HCT116 (cell line): ENCODE data around the gene NDUFS3. TPM values are rescaled to one million over a fixed set of nuclear protein-coding genes. Genes with fewer than 3 reads are reported as not detected.

Experiments used
- ATAC-seq: fragments of 200-7000 bp; cut with Tn5 transposase; 2 replicates; pipeline ENCODE4 v1.9.1; 2020; ENCODE audit warnings: mild to moderate bottlenecking, moderate library complexity
- BruUV-seq: library from RNA; stranded (reverse); fragments of 400-500 nt; replicated peaks from 2 replicates; lab custom pipeline; 2021; lab: Mats Ljungman, UMichigan
- CTCF ChIA-PET: fragments of 300-600 bp; sonication (Branson Sonifier 250); formaldehyde crosslinking; loops from one replicate; lab custom pipeline; 2021; ENCODE audit warnings: antibody characterized with exemption; lab: Charles Lee
- POLR2A ChIA-PET: fragments of 300-600, 350-600 bp; sonication (Branson Sonifier 250); formaldehyde crosslinking; loops from one replicate; lab custom pipeline; 2021; ENCODE audit warnings: antibody characterized with exemption; lab: Charles Lee
- RAD21 ChIA-PET, 2 experiments: fragments of 300-600 bp; sonication (Branson Sonifier 250); formaldehyde crosslinking; loops; one replicate each; lab custom pipeline; 2023; ENCODE audit warnings: low total read pairs in 2 of 2; ENCODE audit not compliant: uncharacterized antibody in 2 of 2, unreplicated experiment in 2 of 2, low non-redundant PET in 1 of 2; lab: Charles Lee
- DNase-seq: peaks from one replicate; pipeline ENCODE4 v3.0.0-alpha.2; 2010; ENCODE audit warnings: low read depth, low spot score
- H2AFZ ChIP-seq: fragments of 200-600 bp; shearing (Covaris generic), sonication (generic); 2 replicates; pipeline ENCODE4 v1.6.1; 2017; ENCODE audit warnings: low read depth, mixed run types, mixed read lengths, antibody characterized with exemption, low read length; ENCODE audit not compliant: poor library complexity, severe bottlenecking
- H3K27ac ChIP-seq: 2 replicates; pipeline ENCODE4 v1.5.1; 2012; ENCODE audit warnings: low read depth, low read length
- H3K27me3 ChIP-seq: fragments of 200-600 bp; sonication (generic); 2 replicates; pipeline ENCODE4 v1.6.1; 2016; ENCODE audit warnings: mixed run types, low read length, mixed read lengths; ENCODE audit not compliant: insufficient read depth
- H3K36me3 ChIP-seq, 2 experiments: fragments of 200-500 bp in 1 of 2; fragments of 200-600 bp in 1 of 2; sonication (Bioruptor generic) in 1 of 2; sonication (generic) in 1 of 2; 2 replicates each; pipeline versions ENCODE4 v1.5.1 to v1.6.1; 2014 to 2016; ENCODE audit warnings: low read length in 2 of 2, inconsistent platforms in 1 of 2, mixed read lengths in 1 of 2, mixed run types in 1 of 2; ENCODE audit not compliant: insufficient read depth in 2 of 2, control insufficient read depth in 1 of 2
- H3K4me1 ChIP-seq, 2 experiments: fragments of 200-600 bp in 1 of 2; sonication (generic) in 1 of 2; 2 replicates each; pipeline versions ENCODE4 v1.5.1 to v1.6.1; 2012 to 2017; ENCODE audit warnings: low read length in 2 of 2, inconsistent platforms in 1 of 2, mild to moderate bottlenecking in 1 of 2, mixed read lengths in 1 of 2, mixed run types in 1 of 2, moderate library complexity in 1 of 2; ENCODE audit not compliant: insufficient read depth in 2 of 2, control insufficient read depth in 1 of 2
- H3K4me2 ChIP-seq: fragments of 200-600 bp; sonication (generic); 2 replicates; pipeline ENCODE4 v1.6.1; 2017; ENCODE audit warnings: mixed run types, low read length, mixed read lengths
- H3K4me3 ChIP-seq, 2 experiments: fragments of 200-600 bp in 1 of 2; sonication (generic) in 1 of 2; replicated peaks in 1 of 2; 2 replicates each; pipeline ENCODE4 v1.5.1; 2011 to 2016; ENCODE audit warnings: low read length in 2 of 2, control low read depth in 1 of 2, low read depth in 1 of 2, mild to moderate bottlenecking in 1 of 2, mixed read lengths in 1 of 2, mixed run types in 1 of 2
- H3K79me2 ChIP-seq: fragments of 200-600 bp; sonication (generic); 2 replicates; pipeline ENCODE4 v1.6.1; 2017; ENCODE audit warnings: mild to moderate bottlenecking, mixed run types, low read length, moderate library complexity, mixed read lengths; ENCODE audit not compliant: insufficient read depth
- H3K9ac ChIP-seq: fragments of 200-600 bp; sonication (generic); 2 replicates; pipeline ENCODE4 v1.6.1; 2016; ENCODE audit warnings: low read length, mixed read lengths
- H3K9me2 ChIP-seq: fragments of 200-600 bp; sonication (generic), shearing (Covaris generic); 2 replicates; pipeline ENCODE4 v1.6.1; 2017; ENCODE audit warnings: mixed run types, mild to moderate bottlenecking, moderate library complexity; ENCODE audit not compliant: insufficient read depth
- H3K9me3 ChIP-seq, 2 experiments: fragments of 200-500 bp in 1 of 2; fragments of 200-600 bp in 1 of 2; sonication (Bioruptor generic) in 1 of 2; sonication (generic) in 1 of 2; 2 replicates each; pipeline ENCODE4 v1.6.1; 2014 to 2017; ENCODE audit warnings: low read length in 2 of 2, mixed read lengths in 2 of 2, inconsistent platforms in 1 of 2, low read depth in 1 of 2, mild to moderate bottlenecking in 1 of 2, mixed run types in 1 of 2, moderate library complexity in 1 of 2; ENCODE audit not compliant: control insufficient read depth in 1 of 2, insufficient read depth in 1 of 2
- H4K20me1 ChIP-seq: fragments of 200-600 bp; sonication (generic), shearing (Covaris generic); 2 replicates; pipeline ENCODE4 v1.6.1; 2017; ENCODE audit warnings: mixed run types, mild to moderate bottlenecking, moderate library complexity; ENCODE audit not compliant: insufficient read depth
- CBX3 ChIP-seq: IDR thresholded peaks from 2 replicates; pipeline ENCODE4 v1.6.1; 2012; ENCODE audit warnings: low read depth
- EGR1 ChIP-seq: IDR thresholded peaks from 2 replicates; pipeline ENCODE4 v1.6.1; 2012; ENCODE audit warnings: low read depth
- EZH2phosphoT487 ChIP-seq: fragments of 200-600 bp; IDR thresholded peaks from 2 replicates; pipeline ENCODE4 v1.6.1; 2018; ENCODE audit warnings: antibody characterized with exemption, borderline replicate concordance
- SRF ChIP-seq: IDR thresholded peaks from 2 replicates; pipeline ENCODE4 v1.6.1; 2012; ENCODE audit warnings: low read depth
- YY1 ChIP-seq: IDR thresholded peaks from 2 replicates; pipeline ENCODE4 v1.6.1; 2011; ENCODE audit warnings: low read length, low read depth, moderate library complexity, mild to moderate bottlenecking; ENCODE audit not compliant: insufficient replicate concordance; ENCODE audit errors: extremely low read depth
- ZNF274 ChIP-seq: fragments of 200-500 bp; sonication (Bioruptor generic); IDR thresholded peaks from 2 replicates; pipeline ENCODE4 v1.6.1; 2014; ENCODE audit warnings: mild to moderate bottlenecking, low read depth, low read length, inconsistent platforms
- intact Hi-C: fragments of 100-400 bp; cut with micrococcal nuclease; formaldehyde crosslinking; loops from 2 replicates; pipeline ENCODE4 v1.10.0; 2022
- total RNA-seq: library from RNA; stranded (reverse); gene quantifications from one replicate; pipeline ENCODE4 v1.2.1, GENCODE V29; 2021; ENCODE audit not compliant: unreplicated experiment
- TF ChIP-seq, protein P1 (sequence below): IDR thresholded peaks from 2 replicates; pipeline ENCODE4 v1.6.1; 2011; ENCODE audit warnings: mild to moderate bottlenecking, low read length, moderate library complexity; ENCODE audit not compliant: insufficient replicate concordance; ENCODE audit errors: extremely low read depth
- TF ChIP-seq, protein P2 (sequence below), 3 experiments: fragments of 200-600 bp in 1 of 3; sonication (generic) in 1 of 3; IDR thresholded peaks in 2 of 3; conservative IDR thresholded peaks in 1 of 3; 2 replicates each; pipeline ENCODE4 v1.5.1; 2012 to 2017; ENCODE audit warnings: low read depth in 2 of 3, low read length in 2 of 3, antibody characterized with exemption in 1 of 3, borderline replicate concordance in 1 of 3, control low read depth in 1 of 3, mild to moderate bottlenecking in 1 of 3, mixed read lengths in 1 of 3, mixed run types in 1 of 3, moderate library complexity in 1 of 3; ENCODE audit not compliant: insufficient read depth in 1 of 3
- TF ChIP-seq, protein P3 (sequence below): IDR thresholded peaks from 2 replicates; pipeline ENCODE4 v1.6.1; 2012
- TF ChIP-seq, protein P4 (sequence below): IDR thresholded peaks from 2 replicates; pipeline ENCODE4 v1.6.1; 2012; ENCODE audit warnings: low read depth

NDUFS3 gene
- total RNA-seq, 1 experiment from 2014 or later: 134 TPM

DNA sequence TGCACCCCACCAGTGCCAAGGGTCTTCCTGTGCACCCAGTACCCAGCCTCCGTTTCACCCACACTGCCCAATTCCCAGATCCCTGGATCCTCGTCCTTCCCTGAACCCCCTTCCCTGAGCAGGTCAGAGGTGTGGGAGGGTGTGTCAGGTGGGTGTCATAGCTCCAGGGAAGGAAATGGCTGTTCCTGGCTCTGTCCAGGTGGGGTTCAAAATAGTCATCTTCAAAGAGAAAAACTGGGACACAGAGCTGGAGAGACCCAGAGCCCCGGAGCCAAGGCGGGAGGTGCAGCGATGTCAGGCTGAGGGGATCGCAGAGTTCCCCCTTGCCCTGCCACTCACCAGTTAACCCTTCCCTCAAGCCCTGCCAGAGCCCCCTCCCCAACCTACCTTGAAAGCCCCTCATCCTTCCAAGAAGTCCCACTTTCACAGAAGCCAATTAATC lies 14.6 kb downstream of the NDUFS3 start:
- Histone ChIP-seq H4K20me1 (no peaks in the 10 kb centered on the region), H3K9me2 (no peaks in the 10 kb centered on the region), H3K4me3 (no peak overlapping the region), H3K4me1 (no peaks in the 10 kb centered on the region), H3K27ac (no peak overlapping the region), H3K9me3 (no peaks in the 10 kb centered on the region), H3K79me2 (no peaks in the 10 kb centered on the region), H2AFZ (no peak overlapping the region), H3K27me3 (peaks cover 6% of the 10 kb centered on the region; the same call in 1 of the 2 replicates), H3K4me2 (no peak overlapping the region), H3K36me3 (no peaks in the 10 kb centered on the region), H3K9ac (no peak overlapping the region)
- DNase-seq (no peak), ATAC-seq (no peak)
- intact Hi-C loops: no loop called here
- RAD21 ChIA-PET: no interaction called here
- no TSS peak for BruUV-seq
- TF ChIP-seq, protein P1, sequence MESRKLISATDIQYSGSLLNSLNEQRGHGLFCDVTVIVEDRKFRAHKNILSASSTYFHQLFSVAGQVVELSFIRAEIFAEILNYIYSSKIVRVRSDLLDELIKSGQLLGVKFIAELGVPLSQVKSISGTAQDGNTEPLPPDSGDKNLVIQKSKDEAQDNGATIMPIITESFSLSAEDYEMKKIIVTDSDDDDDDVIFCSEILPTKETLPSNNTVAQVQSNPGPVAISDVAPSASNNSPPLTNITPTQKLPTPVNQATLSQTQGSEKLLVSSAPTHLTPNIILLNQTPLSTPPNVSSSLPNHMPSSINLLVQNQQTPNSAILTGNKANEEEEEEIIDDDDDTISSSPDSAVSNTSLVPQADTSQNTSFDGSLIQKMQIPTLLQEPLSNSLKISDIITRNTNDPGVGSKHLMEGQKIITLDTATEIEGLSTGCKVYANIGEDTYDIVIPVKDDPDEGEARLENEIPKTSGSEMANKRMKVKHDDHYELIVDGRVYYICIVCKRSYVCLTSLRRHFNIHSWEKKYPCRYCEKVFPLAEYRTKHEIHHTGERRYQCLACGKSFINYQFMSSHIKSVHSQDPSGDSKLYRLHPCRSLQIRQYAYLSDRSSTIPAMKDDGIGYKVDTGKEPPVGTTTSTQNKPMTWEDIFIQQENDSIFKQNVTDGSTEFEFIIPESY: no peak
- TF ChIP-seq, protein P2, sequence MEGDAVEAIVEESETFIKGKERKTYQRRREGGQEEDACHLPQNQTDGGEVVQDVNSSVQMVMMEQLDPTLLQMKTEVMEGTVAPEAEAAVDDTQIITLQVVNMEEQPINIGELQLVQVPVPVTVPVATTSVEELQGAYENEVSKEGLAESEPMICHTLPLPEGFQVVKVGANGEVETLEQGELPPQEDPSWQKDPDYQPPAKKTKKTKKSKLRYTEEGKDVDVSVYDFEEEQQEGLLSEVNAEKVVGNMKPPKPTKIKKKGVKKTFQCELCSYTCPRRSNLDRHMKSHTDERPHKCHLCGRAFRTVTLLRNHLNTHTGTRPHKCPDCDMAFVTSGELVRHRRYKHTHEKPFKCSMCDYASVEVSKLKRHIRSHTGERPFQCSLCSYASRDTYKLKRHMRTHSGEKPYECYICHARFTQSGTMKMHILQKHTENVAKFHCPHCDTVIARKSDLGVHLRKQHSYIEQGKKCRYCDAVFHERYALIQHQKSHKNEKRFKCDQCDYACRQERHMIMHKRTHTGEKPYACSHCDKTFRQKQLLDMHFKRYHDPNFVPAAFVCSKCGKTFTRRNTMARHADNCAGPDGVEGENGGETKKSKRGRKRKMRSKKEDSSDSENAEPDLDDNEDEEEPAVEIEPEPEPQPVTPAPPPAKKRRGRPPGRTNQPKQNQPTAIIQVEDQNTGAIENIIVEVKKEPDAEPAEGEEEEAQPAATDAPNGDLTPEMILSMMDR (IDR thresholded peaks at IDR 0.05 in 2 of 3, conservative IDR thresholded peaks at IDR 0.05 in 1 of 3; ENCODE audit: borderline replicate concordance in 1 of 3, insufficient read depth in 1 of 3, low read depth in 2 of 3, low read length in 2 of 3): no peak
- no peak for TF ChIP-seq EGR1
- no peak for TF ChIP-seq SRF
- TF ChIP-seq, protein P3, sequence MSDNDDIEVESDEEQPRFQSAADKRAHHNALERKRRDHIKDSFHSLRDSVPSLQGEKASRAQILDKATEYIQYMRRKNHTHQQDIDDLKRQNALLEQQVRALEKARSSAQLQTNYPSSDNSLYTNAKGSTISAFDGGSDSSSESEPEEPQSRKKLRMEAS: no peak
- no peak for TF ChIP-seq YY1
- TF ChIP-seq, protein P4, sequence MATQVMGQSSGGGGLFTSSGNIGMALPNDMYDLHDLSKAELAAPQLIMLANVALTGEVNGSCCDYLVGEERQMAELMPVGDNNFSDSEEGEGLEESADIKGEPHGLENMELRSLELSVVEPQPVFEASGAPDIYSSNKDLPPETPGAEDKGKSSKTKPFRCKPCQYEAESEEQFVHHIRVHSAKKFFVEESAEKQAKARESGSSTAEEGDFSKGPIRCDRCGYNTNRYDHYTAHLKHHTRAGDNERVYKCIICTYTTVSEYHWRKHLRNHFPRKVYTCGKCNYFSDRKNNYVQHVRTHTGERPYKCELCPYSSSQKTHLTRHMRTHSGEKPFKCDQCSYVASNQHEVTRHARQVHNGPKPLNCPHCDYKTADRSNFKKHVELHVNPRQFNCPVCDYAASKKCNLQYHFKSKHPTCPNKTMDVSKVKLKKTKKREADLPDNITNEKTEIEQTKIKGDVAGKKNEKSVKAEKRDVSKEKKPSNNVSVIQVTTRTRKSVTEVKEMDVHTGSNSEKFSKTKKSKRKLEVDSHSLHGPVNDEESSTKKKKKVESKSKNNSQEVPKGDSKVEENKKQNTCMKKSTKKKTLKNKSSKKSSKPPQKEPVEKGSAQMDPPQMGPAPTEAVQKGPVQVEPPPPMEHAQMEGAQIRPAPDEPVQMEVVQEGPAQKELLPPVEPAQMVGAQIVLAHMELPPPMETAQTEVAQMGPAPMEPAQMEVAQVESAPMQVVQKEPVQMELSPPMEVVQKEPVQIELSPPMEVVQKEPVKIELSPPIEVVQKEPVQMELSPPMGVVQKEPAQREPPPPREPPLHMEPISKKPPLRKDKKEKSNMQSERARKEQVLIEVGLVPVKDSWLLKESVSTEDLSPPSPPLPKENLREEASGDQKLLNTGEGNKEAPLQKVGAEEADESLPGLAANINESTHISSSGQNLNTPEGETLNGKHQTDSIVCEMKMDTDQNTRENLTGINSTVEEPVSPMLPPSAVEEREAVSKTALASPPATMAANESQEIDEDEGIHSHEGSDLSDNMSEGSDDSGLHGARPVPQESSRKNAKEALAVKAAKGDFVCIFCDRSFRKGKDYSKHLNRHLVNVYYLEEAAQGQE: no peak
- no peak for TF ChIP-seq ZNF274
- no peak for TF ChIP-seq EZH2phosphoT487
- TF ChIP-seq CBX3: no peak
- POLR2A ChIA-PET: no interaction called here
- CTCF ChIA-PET: no interaction called here
